H9 (cell line): ENCODE results near the gene ARNT2. TPM values are rescaled to one million over a fixed set of nuclear protein-coding genes. Genes with fewer than 3 reads are reported as not detected.

Source experiments
- DNase-seq: peaks from one replicate; pipeline ENCODE4 v3.0.0-alpha.2; 2017
- H2AFZ ChIP-seq: one replicate; pipeline ENCODE4 v1.6.1; 2013; ENCODE audit warnings: mild to moderate bottlenecking, low read length, control low read depth, moderate library complexity
- H2AK5ac ChIP-seq: 2 replicates; pipeline ENCODE4 v1.6.1; 2013; ENCODE audit warnings: low read length, control low read depth, mixed read lengths; ENCODE audit not compliant: insufficient read length
- H2BK120ac ChIP-seq: one replicate; pipeline ENCODE4 v1.6.1; 2013; ENCODE audit warnings: low read depth, mild to moderate bottlenecking, low read length, control low read depth, inconsistent platforms; ENCODE audit not compliant: poor library complexity, severe bottlenecking
- H2BK12ac ChIP-seq: 2 replicates; pipeline ENCODE4 v1.6.1; 2013; ENCODE audit warnings: low read length, control low read depth, mixed read lengths, low read depth; ENCODE audit not compliant: insufficient read length
- H2BK15ac ChIP-seq: 2 replicates; pipeline ENCODE4 v1.6.1; 2013; ENCODE audit warnings: low read depth, low read length, control low read depth
- H2BK20ac ChIP-seq: one replicate; pipeline ENCODE4 v1.6.1; 2013; ENCODE audit warnings: low read depth, mild to moderate bottlenecking, low read length, control low read depth, inconsistent platforms; ENCODE audit not compliant: poor library complexity, severe bottlenecking
- H2BK5ac ChIP-seq: 2 replicates; pipeline ENCODE4 v1.6.1; 2013; ENCODE audit warnings: low read length, control low read depth, mixed read lengths; ENCODE audit not compliant: insufficient read length
- H3K14ac ChIP-seq: 2 replicates; pipeline ENCODE4 v1.6.1; 2013; ENCODE audit warnings: low read length, control low read depth; ENCODE audit not compliant: insufficient read depth
- H3K18ac ChIP-seq: 2 replicates; pipeline ENCODE4 v1.6.1; 2013; ENCODE audit warnings: low read depth, mild to moderate bottlenecking, mixed read lengths, low read length, control low read depth; ENCODE audit not compliant: insufficient read length
- H3K23ac ChIP-seq: 2 replicates; pipeline ENCODE4 v1.6.1; 2013; ENCODE audit warnings: low read length, control low read depth, mixed read lengths, low read depth; ENCODE audit not compliant: insufficient read length
- H3K23me2 ChIP-seq: 2 replicates; pipeline ENCODE4 v1.6.1; 2013; ENCODE audit warnings: low read depth, mild to moderate bottlenecking, mixed read lengths, low read length, control low read depth; ENCODE audit not compliant: insufficient read length, poor library complexity, severe bottlenecking
- H3K27ac ChIP-seq: 2 replicates; pipeline ENCODE4 v1.5.1; 2013; ENCODE audit warnings: low read length, control low read depth, mixed read lengths, low read depth; ENCODE audit not compliant: insufficient read length
- H3K27me3 ChIP-seq: 2 replicates; pipeline ENCODE4 v1.6.1; 2013; ENCODE audit warnings: low read length, control low read depth, inconsistent platforms; ENCODE audit not compliant: insufficient read depth
- H3K4ac ChIP-seq: 2 replicates; pipeline ENCODE4 v1.6.1; 2013; ENCODE audit warnings: low read depth, mild to moderate bottlenecking, control low read depth, inconsistent platforms, low read length, moderate library complexity
- H3K4me1 ChIP-seq: 2 replicates; pipeline ENCODE4 v1.6.1; 2013; ENCODE audit warnings: low read length, control low read depth, inconsistent platforms; ENCODE audit not compliant: insufficient read depth
- H3K4me2 ChIP-seq: 2 replicates; pipeline ENCODE4 v1.6.1; 2013; ENCODE audit warnings: low read length, control low read depth, mixed read lengths; ENCODE audit not compliant: insufficient read length, insufficient read depth
- H3K56ac ChIP-seq: 2 replicates; pipeline ENCODE4 v1.6.1; 2013; ENCODE audit warnings: low read depth, mild to moderate bottlenecking, mixed read lengths, low read length, control low read depth; ENCODE audit not compliant: insufficient read length
- H3K79me1 ChIP-seq: 2 replicates; pipeline ENCODE4 v1.6.1; 2013; ENCODE audit warnings: low read depth, mild to moderate bottlenecking, moderate library complexity, low read length, control low read depth, inconsistent platforms; ENCODE audit not compliant: insufficient read depth, poor library complexity, severe bottlenecking
- H3K79me2 ChIP-seq: 2 replicates; pipeline ENCODE4 v1.6.1; 2013; ENCODE audit warnings: low read length, control low read depth, inconsistent platforms; ENCODE audit not compliant: insufficient read depth
- H3K9ac ChIP-seq: 2 replicates; pipeline ENCODE4 v1.6.1; 2013; ENCODE audit warnings: low read length, control low read depth, mixed read lengths; ENCODE audit not compliant: insufficient read length; ENCODE audit errors: extremely low read depth
- H3K9me3 ChIP-seq: one replicate; pipeline ENCODE4 v1.6.1; 2013; ENCODE audit warnings: low read depth, low read length, inconsistent platforms; ENCODE audit not compliant: control insufficient read depth
- H3T11ph ChIP-seq: one replicate; pipeline ENCODE4 v1.6.1; 2013; ENCODE audit warnings: mild to moderate bottlenecking, low read length, control low read depth, inconsistent platforms
- H4K20me1 ChIP-seq: one replicate; pipeline ENCODE4 v1.6.1; 2013; ENCODE audit not compliant: control insufficient read depth, insufficient read length, insufficient read depth
- H4K5ac ChIP-seq: 2 replicates; pipeline ENCODE4 v1.6.1; 2013; ENCODE audit warnings: low read depth, mild to moderate bottlenecking, mixed read lengths, low read length, control low read depth; ENCODE audit not compliant: insufficient read length
- H4K8ac ChIP-seq: replicated peaks from 2 replicates; pipeline ENCODE4 v1.6.1; 2013; ENCODE audit warnings: low read length, control low read depth, mixed read lengths, low read depth; ENCODE audit not compliant: insufficient read length
- H4K91ac ChIP-seq: 2 replicates; pipeline ENCODE4 v1.6.1; 2013; ENCODE audit warnings: low read depth, mild to moderate bottlenecking, moderate library complexity, mixed read lengths, low read length, control low read depth; ENCODE audit not compliant: insufficient read length
- H3K27ac Mint-ChIP-seq, 3 experiments: 2 replicates in 2 of 3; 3 replicates in 1 of 3; pipeline ENCODE4 v1.8.0; 2020 to 2021; ENCODE audit warnings: mixed read lengths in 3 of 3, mild to moderate bottlenecking in 1 of 3, moderate library complexity in 1 of 3
- H3K27me3 Mint-ChIP-seq: 2 replicates; pipeline ENCODE4 v1.8.0; 2021; ENCODE audit warnings: low read depth, mild to moderate bottlenecking, moderate library complexity, mixed read lengths
- H3K36me3 Mint-ChIP-seq, 3 experiments: 2 replicates in 2 of 3; 3 replicates in 1 of 3; pipeline ENCODE4 v1.8.0; 2020 to 2021; ENCODE audit warnings: low read depth in 3 of 3, mixed read lengths in 3 of 3; ENCODE audit not compliant: insufficient read depth in 1 of 3
- H3K4me1 Mint-ChIP-seq, 2 experiments: 2 replicates each; pipeline ENCODE4 v1.8.0; 2020; ENCODE audit warnings: mixed read lengths in 2 of 2
- H3K4me3 Mint-ChIP-seq, 2 experiments: 2 replicates in 1 of 2; 3 replicates in 1 of 2; pipeline ENCODE4 v1.8.0; 2020 to 2021; ENCODE audit warnings: mild to moderate bottlenecking in 2 of 2, mixed read lengths in 2 of 2, moderate library complexity in 1 of 2
- H3K9me3 Mint-ChIP-seq, 2 experiments: 2 replicates in 1 of 2; 3 replicates in 1 of 2; pipeline ENCODE4 v1.8.0; 2020; ENCODE audit warnings: mild to moderate bottlenecking in 2 of 2, mixed read lengths in 2 of 2, moderate library complexity in 1 of 2
- WGBS: extraction: QIAGEN DNeasy Blood & Tissue Kit; methylation state at CpG from one replicate; pipeline ENCODE4 v1.1.7; 2013; ENCODE audit warnings: missing lambda C conversion rate, low lambda C conversion rate, mixed read lengths; ENCODE audit not compliant: insufficient read length; ENCODE audit errors: extremely low coverage; 5-methylcytosine and 5-hydroxymethylcytosine counted together
- total RNA-seq: library from RNA; stranded (reverse); gene quantifications from 2 replicates; pipeline ENCODE4 v1.2.1, GENCODE V29; 2021
- TF ChIP-seq, protein P1 (sequence below): fragments of 200-600 bp; sonication (generic); conservative IDR thresholded peaks from 3 replicates; pipeline ENCODE4 v1.8.0; 2021; ENCODE audit warnings: antibody characterized with exemption, mild to moderate bottlenecking

The ARNT2 gene
- total RNA-seq, 1 experiment from 2014 or later, result 10.5 TPM

GRCh38 chr15:80494756-80495155 lies 90.6 kb downstream of the ARNT2 start:
- Histone ChIP-seq H3K23ac (no peak overlapping the region), H4K20me1 (no peaks in the 10 kb centered on the region), H2AK5ac (no peak overlapping the region), H3K27me3 (no peaks in the 10 kb centered on the region), H3K56ac (no peak overlapping the region), H3K79me1 (no peaks in the 10 kb centered on the region), H3K4me1 (peaks cover 4% of the 10 kb centered on the region; the same call in 1 of the 2 replicates), H3K79me2 (no peaks in the 10 kb centered on the region), H3K23me2 (no peaks in the 10 kb centered on the region), H4K91ac (no peak overlapping the region), H4K8ac (no peak overlapping the region), H2BK12ac (no peak overlapping the region), H3K9me3 (no peaks in the 10 kb centered on the region), H3K14ac (no peak overlapping the region), H2BK5ac (no peak overlapping the region), H3K4ac (no peak overlapping the region), H2BK120ac (no peak overlapping the region), H3T11ph (no peak overlapping the region), H3K4me2 (no peak overlapping the region), H2BK20ac (no peak overlapping the region), H2AFZ (no peak overlapping the region), H3K18ac (no peak overlapping the region), H3K9ac (no peak overlapping the region), H4K5ac (no peak overlapping the region), H3K27ac (no peak overlapping the region), H2BK15ac (no peak overlapping the region)
- H3K4me3 Mint-ChIP-seq, result no peak overlapping the region
- no peaks in the 10 kb centered on the region; a peak in 1 of 7 replicates for H3K36me3 Mint-ChIP-seq
- H3K9me3 Mint-ChIP-seq, result no peaks in the 10 kb centered on the region
- no CpG with 5 or more reads among the region's 3 CpGs for WGBS
- no peaks in the 10 kb centered on the region for H3K27me3 Mint-ChIP-seq
- H3K27ac Mint-ChIP-seq, result peak overlapping the region in 2 of 3 experiments; percentile 19 to 41; a peak in 3 of 7 replicates
- DNase-seq, result no peak
- TF ChIP-seq, protein P1, sequence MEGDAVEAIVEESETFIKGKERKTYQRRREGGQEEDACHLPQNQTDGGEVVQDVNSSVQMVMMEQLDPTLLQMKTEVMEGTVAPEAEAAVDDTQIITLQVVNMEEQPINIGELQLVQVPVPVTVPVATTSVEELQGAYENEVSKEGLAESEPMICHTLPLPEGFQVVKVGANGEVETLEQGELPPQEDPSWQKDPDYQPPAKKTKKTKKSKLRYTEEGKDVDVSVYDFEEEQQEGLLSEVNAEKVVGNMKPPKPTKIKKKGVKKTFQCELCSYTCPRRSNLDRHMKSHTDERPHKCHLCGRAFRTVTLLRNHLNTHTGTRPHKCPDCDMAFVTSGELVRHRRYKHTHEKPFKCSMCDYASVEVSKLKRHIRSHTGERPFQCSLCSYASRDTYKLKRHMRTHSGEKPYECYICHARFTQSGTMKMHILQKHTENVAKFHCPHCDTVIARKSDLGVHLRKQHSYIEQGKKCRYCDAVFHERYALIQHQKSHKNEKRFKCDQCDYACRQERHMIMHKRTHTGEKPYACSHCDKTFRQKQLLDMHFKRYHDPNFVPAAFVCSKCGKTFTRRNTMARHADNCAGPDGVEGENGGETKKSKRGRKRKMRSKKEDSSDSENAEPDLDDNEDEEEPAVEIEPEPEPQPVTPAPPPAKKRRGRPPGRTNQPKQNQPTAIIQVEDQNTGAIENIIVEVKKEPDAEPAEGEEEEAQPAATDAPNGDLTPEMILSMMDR, result no peak
- H3K4me1 Mint-ChIP-seq, result peaks cover 28 to 30% of the 10 kb centered on the region in 2 experiments
